Right lobe of liver (tissue), 6 donors: ENCODE results near the gene CDKN2D. TPM values are rescaled to one million over a fixed set of nuclear protein-coding genes. Genes with fewer than 3 reads are reported as not detected.

Source experiments
- ATAC-seq, 4 donors: fragments of 200-7000 bp; cut with Tn5 transposase; one replicate each; pipeline ENCODE4 v1.9.1; 2020; ENCODE audit warnings: mild to moderate bottlenecking in 4 of 4, moderate library complexity in 4 of 4
- DNase-seq, 3 donors: peaks; one replicate each; pipeline ENCODE4 v3.0.0-alpha.2; 2020
- H3K27ac ChIP-seq, 3 donors: fragments of 200-600 bp; one replicate each; pipeline ENCODE4 v1.8.0; 2022
- H3K27me3 ChIP-seq, 2 donors: fragments of 200-600 bp; one replicate each; pipeline ENCODE4 v1.8.0; 2022
- H3K36me3 ChIP-seq, 4 donors: fragments of 200-600 bp; sonication (generic) in 1 of 4; one replicate each; pipeline versions ENCODE4 v1.5.1 to v1.8.0; 2017 to 2022; ENCODE audit warnings: control low read depth in 1 of 4
- H3K4me1 ChIP-seq, 4 donors: fragments of 200-600 bp; sonication (generic) in 1 of 4; one replicate each; pipeline versions ENCODE4 v1.5.1 to v1.8.0; 2017 to 2022; ENCODE audit warnings: control low read depth in 1 of 4
- H3K4me3 ChIP-seq, 3 donors: fragments of 200-600 bp; one replicate each; pipeline ENCODE4 v1.8.0; 2022
- H3K9me3 ChIP-seq, 4 donors: fragments of 200-600 bp; sonication (generic) in 1 of 4; one replicate each; pipeline versions ENCODE4 v1.5.1 to v1.8.0; 2017 to 2022; ENCODE audit warnings: control low read depth in 1 of 4
- CTCF ChIP-seq, 4 donors: fragments of 200-600 bp in 3 of 4; fragments of 450-650 bp in 1 of 4; IDR thresholded peaks; one replicate each; pipeline versions ENCODE4 v1.5.1 to v1.8.0; 2016 to 2022; ENCODE audit warnings: antibody characterized with exemption in 4 of 4, mild to moderate bottlenecking in 2 of 4
- POLR2A ChIP-seq: fragments of 450-650 bp; IDR thresholded peaks from one replicate; pipeline ENCODE4 v1.6.1; 2017; ENCODE audit warnings: antibody characterized with exemption, mild to moderate bottlenecking
- WGBS: methylation state at CpG from one replicate; pipeline ENCODE4 v1.1.6; 2018; ENCODE audit warnings: low coverage, low lambda C conversion rate; ENCODE audit not compliant: insufficient coverage; ENCODE audit errors: missing lambda C conversion rate; 5-methylcytosine and 5-hydroxymethylcytosine counted together
- intact Hi-C, 2 donors: fragments of 100-400 bp; cut with DNase I; formaldehyde crosslinking; loops; one replicate each; pipeline versions ENCODE4 v1.11.2 to v1.14.1; 2022
- total RNA-seq, 6 experiments: library from RNA; depleted of rRNA in 2 of 6; stranded (reverse); fragments of >200 nt in 2 of 6; fragmentation: NEBNext Ultra II Directional in 3 of 6; extraction: Animal tissue kit (Norgen Biotek cat#: 25700) in 3 of 6; gene quantifications; one replicate each; pipeline versions ENCODE4 v1.1.0 to v1.2.4, GENCODE V29; 2016 to 2023
- donor health status: DM: no; HTN: yes; CAD: no.
- donor health status: DM: no; HTN: no; CAD: no.
- donor health status: DM: no; HTN: no; CAD: no.
- donor health status: DM: no; HTN: yes; CAD: no.
- donor health status: DM: no; HTN: yes; CAD: no.

The CDKN2D gene
- total RNA-seq, 6 experiments from 2014 or later, result 0.97 to 2.8 (median 2.0) TPM

DNA sequence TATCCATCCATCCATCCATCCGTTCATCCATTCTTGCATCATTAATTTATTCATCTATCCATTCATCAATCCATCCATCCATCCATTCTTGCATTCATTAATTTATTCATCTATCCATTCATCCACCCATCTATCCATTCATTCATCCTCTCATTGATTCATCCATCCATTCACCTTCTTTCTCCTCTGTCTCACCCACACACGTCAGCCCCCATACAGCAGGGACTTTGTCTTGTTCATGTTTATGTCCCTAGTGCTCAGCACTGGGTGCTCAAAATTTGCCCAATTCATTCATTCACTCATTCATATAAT, 19.0 kb upstream of the CDKN2D start:
- TF ChIP-seq CTCF (IDR thresholded peaks at IDR 0.05) (no peak), POLR2A (no peak)
- 61% methylated on average over 2 of the region's 2 CpGs for WGBS
- H3K27me3 ChIP-seq, result no peaks in the 10 kb centered on the region
- H3K27ac ChIP-seq, result no peak overlapping the region
- ATAC-seq (no peak), DNase-seq (no peak)
- H3K36me3 ChIP-seq, result no peaks in the 10 kb centered on the region
- no peaks in the 10 kb centered on the region for H3K4me1 ChIP-seq
- no peaks in the 10 kb centered on the region for H3K9me3 ChIP-seq
- H3K4me3 ChIP-seq, result no peak overlapping the region
- intact Hi-C loops, result no loop called here

DNA sequence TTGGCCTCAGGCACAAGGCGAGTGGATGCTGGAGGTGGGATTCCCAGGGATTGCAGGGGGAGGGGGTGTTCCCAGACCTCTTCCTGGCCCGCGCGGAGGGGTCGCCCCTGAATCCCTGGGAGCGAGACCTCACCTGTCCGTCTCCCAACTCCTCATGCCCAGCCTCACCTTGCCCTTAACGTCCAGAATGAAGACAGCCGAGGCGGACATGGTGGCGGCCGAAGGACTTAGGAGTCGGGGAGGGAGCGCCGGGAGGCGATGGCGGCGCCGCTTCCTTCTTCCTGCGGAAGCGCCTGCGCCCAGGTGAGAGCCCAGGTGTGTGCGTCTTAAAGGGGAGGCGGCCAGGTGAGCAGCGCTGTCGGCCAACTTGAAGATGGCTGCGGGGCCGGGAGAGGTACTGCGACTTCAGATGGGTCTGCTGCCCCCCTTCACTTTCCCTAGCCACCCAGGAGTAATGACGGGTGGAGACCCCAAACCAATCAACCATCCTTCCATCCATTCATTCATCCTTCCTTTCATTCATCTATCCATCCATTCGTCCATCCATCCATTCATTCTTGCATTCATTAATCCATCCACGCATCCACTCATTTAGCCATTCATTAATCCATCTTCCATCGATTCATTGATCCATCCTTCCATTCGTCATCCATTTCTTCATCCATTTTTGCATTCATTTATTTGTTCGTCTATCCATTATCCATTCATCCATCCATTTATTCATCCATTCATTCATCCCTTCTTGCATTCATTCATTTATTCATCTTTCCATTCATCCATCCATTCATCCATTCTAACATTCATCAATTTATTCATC, 18.5 kb upstream of the CDKN2D start, which contains the start of gene AP1M2:
Gene AP1M2, minus strand, starts transcription at position 291 of the 817 bp plus-strand sequence. Its CDS starts 81 bp downstream, at position 210.
- TF ChIP-seq POLR2A (no peak), CTCF (IDR thresholded peaks at IDR 0.05) (no peak)
- Histone ChIP-seq H3K4me3 (no peak within 1 kb of the TSS), H3K27ac (no peak within 1 kb of the TSS), H3K9me3 (no peaks in the 10 kb centered on the region), H3K36me3 (no peaks in the 10 kb centered on the region), H3K27me3 (no peaks in the 10 kb centered on the region), H3K4me1 (no peaks in the 10 kb centered on the region)
- ATAC-seq, result no peak
- intact Hi-C loops, result no loop called here
- 29% methylated on average over 12 of the region's 35 CpGs for WGBS
- no peak for DNase-seq

DNA sequence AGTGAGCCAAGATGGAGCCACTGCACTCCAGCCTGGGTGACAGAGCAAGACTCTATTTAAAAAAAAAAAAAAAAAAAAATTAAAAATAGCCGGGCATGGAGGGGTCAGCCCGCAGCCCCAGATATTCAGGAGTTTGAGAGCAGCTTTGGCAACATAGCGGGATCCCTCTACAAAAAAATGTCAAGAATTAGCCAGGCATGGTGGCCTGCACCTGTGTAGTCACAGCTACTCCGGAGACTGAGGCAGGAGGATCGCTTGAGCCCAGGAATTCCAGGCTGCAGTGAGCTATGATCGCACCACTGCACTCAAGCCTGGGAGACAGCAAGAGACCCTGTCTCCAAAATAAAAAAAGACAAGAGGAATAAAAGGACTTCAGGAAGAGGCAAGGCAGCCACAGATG, 17.6 kb upstream of the CDKN2D start:
- no peak overlapping the region for H3K4me3 ChIP-seq
- no peaks in the 10 kb centered on the region for H3K9me3 ChIP-seq
- H3K27me3 ChIP-seq, result no peaks in the 10 kb centered on the region
- DNase-seq (no peak), ATAC-seq (no peak)
- intact Hi-C loops, result no loop called here
- 75% methylated on average over 4 of the region's 6 CpGs for WGBS
- TF ChIP-seq CTCF (IDR thresholded peaks at IDR 0.05) (no peak), POLR2A (no peak)
- no peaks in the 10 kb centered on the region for H3K36me3 ChIP-seq
- H3K4me1 ChIP-seq, result no peaks in the 10 kb centered on the region
- H3K27ac ChIP-seq, result no peak overlapping the region

- WGBS, result 77% methylated on average over 6 of the region's 9 CpGs
Observed at GRCh38 chr19:10583036-10583776, 14.4 kb upstream of the CDKN2D start.

More at GRCh38 chr19:10583036-10583776, 14.4 kb upstream of the CDKN2D start:
- intact Hi-C loops, result loop anchor here (5.0 kb wide), 3 partner anchors 59 to 119 kb away; partner anchors contain the start of gene QTRT1 (in 1 of the 2)
- TF ChIP-seq CTCF (IDR thresholded peaks at IDR 0.05) (no peak), POLR2A (no peak)
- H3K27ac ChIP-seq, result no peak overlapping the region
- H3K4me3 ChIP-seq, result no peak overlapping the region
- no peaks in the 10 kb centered on the region for H3K27me3 ChIP-seq
- no peaks in the 10 kb centered on the region for H3K9me3 ChIP-seq
- H3K36me3 ChIP-seq, result no peaks in the 10 kb centered on the region
- DNase-seq (no peak), ATAC-seq (no peak)
- H3K4me1 ChIP-seq, result no peaks in the 10 kb centered on the region
